Sigmoid colon (tissue), 3 donors: ENCODE data around the gene PRPF39.

Experiments
- CTCF ChIP-seq, 4 experiments: fragments of 450-650 bp in 3 of 4; fragments of 200-600 bp in 1 of 4; IDR thresholded peaks; one replicate each; pipeline ENCODE4 v1.5.1; 2016 to 2019; ENCODE audit warnings: antibody characterized with exemption in 4 of 4, mild to moderate bottlenecking in 3 of 4, moderate library complexity in 2 of 4
- POLR2A ChIP-seq, 2 donors: fragments of 450-650 bp; IDR thresholded peaks; one replicate each; pipeline ENCODE4 v1.6.1; 2016; ENCODE audit warnings: antibody characterized with exemption in 2 of 2, mild to moderate bottlenecking in 2 of 2, moderate library complexity in 2 of 2

- no peak for TF ChIP-seq CTCF (IDR thresholded peaks at IDR 0.05)
- TF ChIP-seq POLR2A (IDR thresholded peaks at IDR 0.05): no peak
These were observed 60.7 kb downstream of the PRPF39 start for GRCh38 chr14:45144658-45145057.
